Osteoblast (primary cell): Measurements from ENCODE around the gene FOS. TPM values are rescaled to one million over a fixed set of nuclear protein-coding genes. Genes with fewer than 3 reads are reported as not detected.

Experiments used
- DNase-seq: peaks from one replicate; pipeline ENCODE4 v3.0.0; 2011; ENCODE audit warnings: low spot score, mixed read lengths; ENCODE audit not compliant: insufficient read length; ENCODE audit errors: missing footprints
- H2AFZ ChIP-seq: 2 replicates; pipeline ENCODE4 v1.6.0; 2011; ENCODE audit warnings: mild to moderate bottlenecking, low read length
- H3K27ac ChIP-seq: 2 replicates; pipeline ENCODE4 v1.5.1; 2011; ENCODE audit warnings: mild to moderate bottlenecking, low read depth, low read length, moderate library complexity
- H3K27me3 ChIP-seq: 2 replicates; pipeline ENCODE4 v1.6.0; 2012; ENCODE audit warnings: mild to moderate bottlenecking, control low read depth, inconsistent platforms, low read length, moderate library complexity; ENCODE audit not compliant: insufficient read depth
- H3K36me3 ChIP-seq: 2 replicates; pipeline ENCODE4 v1.5.1; 2011; ENCODE audit warnings: mild to moderate bottlenecking, low read length, control low read depth, moderate library complexity; ENCODE audit not compliant: insufficient read depth
- H3K4me1 ChIP-seq: 2 replicates; pipeline ENCODE4 v1.5.1; 2011; ENCODE audit warnings: mild to moderate bottlenecking, low read length, control low read depth, moderate library complexity; ENCODE audit not compliant: insufficient read depth
- H3K4me2 ChIP-seq: 2 replicates; pipeline ENCODE4 v1.6.0; 2011; ENCODE audit warnings: mild to moderate bottlenecking, low read length; ENCODE audit not compliant: insufficient read depth
- H3K4me3 ChIP-seq: fragments of 200-600 bp; sonication (generic); 3 replicates; pipeline ENCODE4 v1.5.1; 2012; ENCODE audit warnings: mild to moderate bottlenecking, low read length, inconsistent platforms; ENCODE audit not compliant: insufficient read depth
- H3K79me2 ChIP-seq: 2 replicates; pipeline ENCODE4 v1.6.0; 2012; ENCODE audit warnings: mild to moderate bottlenecking, low read length, control low read depth, inconsistent platforms; ENCODE audit not compliant: insufficient read depth
- H3K9me3 ChIP-seq: 2 replicates; pipeline ENCODE4 v1.5.1; 2011; ENCODE audit warnings: low read depth, low read length, control low read depth
- H4K20me1 ChIP-seq: 2 replicates; pipeline ENCODE4 v1.6.0; 2012; ENCODE audit warnings: mild to moderate bottlenecking, low read length, control low read depth; ENCODE audit not compliant: insufficient read depth
- CTCF ChIP-seq: IDR thresholded peaks from 2 replicates; pipeline ENCODE4 v1.5.1; 2011; ENCODE audit warnings: mild to moderate bottlenecking, low read depth, low read length, moderate library complexity; ENCODE audit errors: extremely low read depth
- total RNA-seq: library from RNA; depleted of rRNA; stranded (reverse); fragments of >200 nt; gene quantifications from 2 replicates; pipeline ENCODE4 v1.2.3, GENCODE V29; 2012

The FOS gene
- total RNA-seq, 1 donor = 42.3 TPM

DNA sequence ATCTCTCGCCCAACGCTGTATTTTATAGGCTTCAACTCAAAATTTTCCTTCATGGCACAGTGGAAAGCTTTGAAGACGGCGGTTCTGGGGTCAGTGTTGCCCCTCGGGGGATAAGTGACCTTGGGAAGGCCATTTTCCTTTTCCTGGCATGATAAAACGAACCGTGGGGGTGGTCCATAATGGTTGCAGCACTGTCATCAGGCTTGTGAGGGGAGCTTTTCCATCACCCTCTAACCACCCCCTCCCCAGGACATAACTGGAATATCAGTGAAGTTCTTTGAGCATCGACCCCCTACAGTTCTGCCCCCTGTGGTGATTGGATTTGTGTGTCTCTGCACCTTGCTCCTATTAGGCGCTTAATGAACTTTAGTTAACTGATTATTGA lies 16.0 kb downstream of the FOS start:
- no peaks in the 10 kb centered on the region for H3K27me3 ChIP-seq
- H3K4me1 ChIP-seq = peaks cover 18% of the 10 kb centered on the region
- no peaks in the 10 kb centered on the region for H3K36me3 ChIP-seq
- H3K4me2 ChIP-seq = peak overlapping the region; percentile 89
- no peaks in the 10 kb centered on the region for H4K20me1 ChIP-seq
- peak; percentile 18 for TF ChIP-seq CTCF
- no peaks in the 10 kb centered on the region for H3K9me3 ChIP-seq
- peak overlapping the region; percentile 99 for H3K27ac ChIP-seq
- H2AFZ ChIP-seq = peak overlapping the region; percentile 82
- H3K4me3 ChIP-seq = peak overlapping the region; percentile 84
- H3K79me2 ChIP-seq = no peaks in the 10 kb centered on the region
- no peak for DNase-seq

DNA sequence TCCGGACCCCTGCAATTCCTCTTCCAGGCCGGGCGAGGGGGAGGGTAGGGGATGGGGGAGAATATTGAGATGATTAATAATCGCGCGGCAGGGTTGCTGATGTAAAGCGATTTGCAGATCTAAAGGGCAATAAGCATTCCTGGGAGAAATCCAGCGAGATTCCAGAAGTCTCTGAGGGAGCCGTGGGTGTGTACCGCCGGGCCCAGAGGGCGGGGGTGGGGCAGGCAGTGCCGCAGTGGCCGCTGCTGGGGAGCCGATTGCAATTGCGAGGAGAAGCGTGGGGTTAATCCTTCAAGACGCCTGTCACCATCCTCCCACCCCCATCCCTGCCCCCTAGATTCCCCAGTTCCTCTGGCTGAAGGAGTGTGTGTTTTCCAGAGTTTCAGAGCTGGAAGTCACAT lies 16.4 kb downstream of the FOS start:
- H3K27ac ChIP-seq = peak overlapping the region; percentile 99
- peak overlapping the region; percentile 98 for H2AFZ ChIP-seq
- no peaks in the 10 kb centered on the region for H3K36me3 ChIP-seq
- H3K9me3 ChIP-seq = no peaks in the 10 kb centered on the region
- H3K4me3 ChIP-seq = peak overlapping the region; percentile 84
- no peaks in the 10 kb centered on the region for H3K27me3 ChIP-seq
- no peaks in the 10 kb centered on the region for H4K20me1 ChIP-seq
- no peak for TF ChIP-seq CTCF
- H3K79me2 ChIP-seq = no peaks in the 10 kb centered on the region
- peaks cover 18% of the 10 kb centered on the region for H3K4me1 ChIP-seq
- peak; percentile 86 for DNase-seq
- peak overlapping the region; percentile 89 for H3K4me2 ChIP-seq

DNA sequence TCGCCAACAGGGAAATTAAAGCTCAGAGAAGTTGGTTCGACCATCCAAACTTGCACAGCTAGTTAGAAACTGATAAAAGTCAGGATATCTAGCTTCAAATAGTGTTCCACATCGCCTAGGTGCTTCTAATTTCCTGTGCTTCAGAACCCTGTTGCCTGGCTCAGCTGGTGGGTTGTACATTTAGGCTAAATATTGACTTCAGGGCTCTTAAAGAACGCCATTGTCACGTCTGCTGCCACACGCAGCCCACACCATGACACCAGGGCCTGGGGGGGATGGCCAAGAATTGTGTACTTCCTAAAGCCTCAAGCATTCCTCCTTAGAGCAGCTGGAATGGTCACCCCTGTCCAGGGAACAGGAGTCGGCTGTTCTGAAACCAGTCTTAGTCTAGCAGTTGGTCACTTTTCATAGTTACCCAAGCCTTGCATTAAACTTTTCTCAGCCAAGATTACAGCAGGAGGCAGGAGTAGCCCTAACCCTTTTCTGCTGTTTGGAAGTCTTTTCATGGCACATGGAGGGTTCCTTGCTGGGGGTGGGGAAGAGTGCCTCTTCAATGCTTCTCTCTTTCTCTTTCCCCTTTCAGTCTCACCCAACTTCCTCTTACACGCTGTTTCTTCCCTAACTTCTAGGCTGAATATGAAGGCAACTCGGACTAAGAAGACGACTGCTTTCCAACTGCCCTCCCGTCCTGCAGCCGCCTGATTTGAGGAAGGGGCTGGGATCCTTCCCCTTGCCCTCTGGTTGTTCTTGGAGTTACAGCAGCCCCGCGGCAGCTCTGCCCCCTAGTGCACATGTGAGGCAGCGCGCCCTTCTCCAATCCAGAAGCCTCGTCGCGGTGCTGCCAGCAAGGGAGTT lies 17.1 kb downstream of the FOS start:
- Histone ChIP-seq H3K79me2 (no peaks in the 10 kb centered on the region), H2AFZ (peak overlapping the region; percentile 98), H3K4me1 (peaks cover 18% of the 10 kb centered on the region), H3K9me3 (no peaks in the 10 kb centered on the region), H3K27me3 (no peaks in the 10 kb centered on the region), H3K4me2 (peak overlapping the region; percentile 89), H3K36me3 (no peaks in the 10 kb centered on the region), H4K20me1 (no peaks in the 10 kb centered on the region), H3K27ac (peak overlapping the region; percentile 99), H3K4me3 (peak overlapping the region; percentile 84)
- TF ChIP-seq CTCF = peak; percentile 99
- peak; percentile 89 for DNase-seq

DNA sequence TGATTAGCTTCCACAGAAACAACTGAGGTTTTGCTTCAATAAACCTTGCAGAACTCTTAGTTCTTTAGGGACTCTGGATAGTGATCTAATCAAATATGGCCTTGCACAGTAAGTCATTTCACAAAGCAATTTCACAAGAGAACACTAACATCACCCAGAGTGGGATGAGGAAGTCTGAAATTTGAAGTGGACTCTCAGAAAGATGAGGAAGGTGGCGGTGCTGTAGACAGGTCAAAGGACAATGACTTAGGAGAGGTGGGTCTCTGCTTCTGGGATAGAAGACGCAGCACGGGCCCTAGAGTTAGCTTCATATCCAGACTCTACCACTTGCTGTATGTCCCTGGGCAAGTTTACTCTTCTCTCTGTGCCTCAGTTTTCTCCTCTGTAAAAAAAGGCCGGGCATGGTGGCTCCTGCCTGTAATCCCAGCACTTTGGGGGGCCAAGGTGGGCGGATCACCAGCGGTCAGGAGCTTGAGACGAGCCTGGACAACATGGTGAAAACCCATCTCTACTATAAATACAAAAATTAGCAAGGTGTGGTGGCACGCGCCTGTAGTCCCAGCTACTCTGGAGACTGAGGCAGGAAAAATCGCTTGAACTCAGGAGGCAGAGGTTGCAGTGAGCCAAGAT lies 18.9 kb downstream of the FOS start:
- DNase-seq = no peak
- peaks cover 18% of the 10 kb centered on the region for H3K4me1 ChIP-seq
- H3K4me2 ChIP-seq = no peak overlapping the region
- H3K4me3 ChIP-seq = no peak overlapping the region
- H3K79me2 ChIP-seq = no peaks in the 10 kb centered on the region
- H2AFZ ChIP-seq = no peak overlapping the region
- no peak for TF ChIP-seq CTCF
- no peaks in the 10 kb centered on the region for H4K20me1 ChIP-seq
- H3K9me3 ChIP-seq = no peaks in the 10 kb centered on the region
- no peaks in the 10 kb centered on the region for H3K36me3 ChIP-seq
- H3K27ac ChIP-seq = no peak overlapping the region
- H3K27me3 ChIP-seq = no peaks in the 10 kb centered on the region
